GM12891 (cell line): ENCODE results near the gene GATAD2A. TPM values are rescaled to one million over a fixed set of nuclear protein-coding genes. Genes with fewer than 3 reads are reported as not detected.

ENCODE experiments used
- DNase-seq: peaks from one replicate; pipeline ENCODE4 v3.0.0; 2011; ENCODE audit warnings: low spot score; ENCODE audit not compliant: insufficient read length
- FAIRE-seq: peaks from 2 replicates; lab custom pipeline; 2011; peaks lifted over from hg19 to GRCh38; lab: Jason Lieb, UNC
- PAX5 ChIP-seq: IDR thresholded peaks from 2 replicates; pipeline ENCODE4 v1.6.1; 2011; ENCODE audit warnings: low read length, moderate library complexity, mild to moderate bottlenecking; ENCODE audit not compliant: insufficient read depth, severe bottlenecking
- POLR2A ChIP-seq: IDR thresholded peaks from 2 replicates; pipeline ENCODE4 v1.6.1; 2011; ENCODE audit warnings: low read depth, low read length, control low read depth
- POLR2AphosphoS5 ChIP-seq: IDR thresholded peaks from 2 replicates; pipeline ENCODE4 v1.6.1; 2011; ENCODE audit warnings: low read depth, low read length, control low read depth
- POU2F2 ChIP-seq: IDR thresholded peaks from 2 replicates; pipeline ENCODE4 v1.6.1; 2011; ENCODE audit warnings: low read depth, mild to moderate bottlenecking, control low read depth, low read length, moderate library complexity
- SPI1 ChIP-seq: IDR thresholded peaks from 2 replicates; pipeline ENCODE4 v1.6.1; 2011; ENCODE audit warnings: low read depth, low read length, control low read depth
- TAF1 ChIP-seq: IDR thresholded peaks from 2 replicates; pipeline ENCODE4 v1.6.1; 2011; ENCODE audit warnings: low read depth, low read length, control low read depth
- polyA plus RNA-seq: library from polyadenylated mRNA; unstranded; fragments of >200 nt; gene quantifications from one replicate; pipeline ENCODE4 v1.2.1, GENCODE V29; 2012; ENCODE audit warnings: low read depth, missing spikeins, inconsistent platforms; ENCODE audit not compliant: missing spikeins

Gene GATAD2A
- 24.8 TPM for polyA plus RNA-seq

DNA sequence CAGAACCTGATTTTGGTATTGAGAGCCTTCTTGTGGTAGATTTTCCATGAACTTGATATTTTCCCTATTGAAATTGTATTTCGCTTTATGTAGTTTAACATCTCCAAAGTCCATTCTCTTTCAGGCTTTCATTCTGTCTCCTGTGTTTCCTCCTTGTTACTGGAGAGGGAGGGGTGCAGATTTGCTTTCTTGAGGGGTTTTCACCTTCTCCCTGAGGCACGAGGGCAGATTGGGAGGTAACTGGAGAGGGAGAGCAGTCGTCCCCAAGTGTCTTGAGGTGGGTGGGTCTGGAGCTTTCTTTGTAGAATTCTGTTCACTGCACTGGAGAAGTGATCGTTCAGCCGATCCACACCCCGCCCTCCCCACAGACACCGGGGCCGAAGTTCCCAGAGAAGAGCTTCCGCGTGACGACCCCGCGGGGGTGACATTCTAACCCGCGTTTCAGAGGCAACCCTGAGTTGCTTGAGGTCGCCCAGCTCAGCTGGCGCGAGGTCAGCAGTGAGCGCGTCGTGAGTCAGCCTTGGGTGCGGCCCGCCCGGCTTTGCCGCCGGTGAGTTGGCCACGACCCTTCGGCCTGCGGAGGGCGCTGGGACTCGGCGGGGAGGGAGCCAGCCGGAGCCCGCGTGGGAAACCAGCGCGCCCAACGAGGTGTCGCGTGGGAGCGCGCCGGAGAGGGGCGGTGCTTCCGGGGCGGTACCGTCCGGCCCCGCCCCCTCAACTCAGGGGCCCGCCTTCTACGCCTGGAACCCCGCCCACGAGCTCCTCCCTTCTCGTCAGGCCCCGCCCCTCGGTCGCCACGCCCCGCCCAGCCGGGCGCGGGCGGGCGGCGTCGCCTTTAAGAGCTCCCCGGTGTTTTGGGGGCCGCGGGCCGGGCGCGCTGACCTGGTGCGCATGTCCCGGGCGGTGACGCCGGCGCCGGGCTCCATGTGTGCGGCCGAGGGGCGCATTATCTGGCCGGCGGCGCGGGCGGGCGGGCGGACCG lies at the start of gene GATAD2A:
GATAD2A (plus strand) TSS at position 797 of the 982 bp plus-strand sequence. CDS start 59,671 bp downstream, outside the sequence.
- TF ChIP-seq PAX5 (peak; percentile 11), SPI1 (no peak), TAF1 (no peak), POLR2A (no peak; the same call in 1 of the 2 replicates), POLR2AphosphoS5 (no peak), POU2F2 (no peak)
- FAIRE-seq (peak; percentile 94), DNase-seq (peak; percentile 74)

DNA sequence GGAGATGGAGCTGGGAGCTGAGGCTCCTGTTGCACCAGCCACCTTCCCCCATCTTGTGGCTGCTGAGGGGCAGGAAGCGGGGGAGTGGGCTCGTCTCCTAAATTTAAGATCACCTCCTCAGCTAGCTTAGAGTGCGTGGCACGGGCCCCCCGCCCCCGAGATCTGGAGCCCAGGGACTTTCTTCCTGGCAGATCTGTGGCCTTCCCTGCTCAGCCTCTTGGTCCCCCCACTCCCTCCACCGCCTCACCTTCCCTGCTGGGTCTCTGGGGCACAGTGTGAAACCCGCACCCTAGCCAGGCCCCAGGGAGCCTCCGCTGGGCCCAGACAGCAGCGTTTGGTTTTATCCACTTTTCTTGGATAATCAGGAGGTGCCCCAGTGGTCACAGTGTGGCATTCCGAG lies 49.0 kb upstream of the GATAD2A start:
- FAIRE-seq (no peak), DNase-seq (no peak)
- no peak for TF ChIP-seq POLR2A
- no peak for TF ChIP-seq SPI1
- TF ChIP-seq PAX5, result no peak
- no peak for TF ChIP-seq POLR2AphosphoS5
- TF ChIP-seq TAF1, result no peak
- TF ChIP-seq POU2F2, result no peak

DNA sequence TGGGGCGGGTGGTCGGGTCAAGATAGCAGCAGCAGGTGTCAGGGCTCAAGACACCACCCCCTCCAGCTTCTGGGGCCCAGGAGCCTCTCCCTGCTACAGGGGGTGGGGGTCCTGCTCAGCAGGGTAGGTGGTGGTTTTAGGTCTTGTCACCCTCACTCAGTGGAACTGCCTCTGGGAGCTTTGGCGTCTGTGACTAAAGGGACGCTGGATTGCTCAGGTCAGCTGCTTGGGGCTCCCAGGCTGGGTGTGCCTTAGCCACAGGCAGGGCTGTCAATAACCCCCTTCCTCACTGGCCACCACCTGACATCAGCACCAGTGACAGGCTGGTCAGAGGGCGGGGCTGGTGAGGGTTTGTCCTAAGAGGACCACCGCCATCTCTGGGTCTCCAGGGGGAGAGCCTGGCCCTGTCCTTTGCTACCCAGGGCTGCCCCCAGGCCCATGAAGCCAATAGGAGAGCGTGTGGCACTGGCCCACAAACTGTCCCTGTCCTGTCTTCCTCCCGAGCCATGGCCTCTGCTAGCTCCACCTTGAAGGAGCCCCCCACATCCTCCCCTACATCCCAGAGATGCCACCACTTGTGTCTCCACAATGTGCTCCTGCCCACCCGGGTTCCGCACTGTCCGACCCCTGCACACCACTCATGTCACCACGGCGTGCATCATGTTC lies 48.4 kb upstream of the GATAD2A start:
- FAIRE-seq, result no peak
- DNase-seq, result no peak
- TF ChIP-seq POU2F2, result no peak
- no peak for TF ChIP-seq TAF1
- no peak for TF ChIP-seq SPI1
- no peak for TF ChIP-seq POLR2AphosphoS5
- TF ChIP-seq POLR2A, result no peak
- no peak for TF ChIP-seq PAX5

GRCh38 chr19:19361075-19361594 lies 44.3 kb upstream of the GATAD2A start:
- DNase-seq (peak; percentile 51), FAIRE-seq (peak; percentile 84)
- no peak for TF ChIP-seq TAF1

DNA sequence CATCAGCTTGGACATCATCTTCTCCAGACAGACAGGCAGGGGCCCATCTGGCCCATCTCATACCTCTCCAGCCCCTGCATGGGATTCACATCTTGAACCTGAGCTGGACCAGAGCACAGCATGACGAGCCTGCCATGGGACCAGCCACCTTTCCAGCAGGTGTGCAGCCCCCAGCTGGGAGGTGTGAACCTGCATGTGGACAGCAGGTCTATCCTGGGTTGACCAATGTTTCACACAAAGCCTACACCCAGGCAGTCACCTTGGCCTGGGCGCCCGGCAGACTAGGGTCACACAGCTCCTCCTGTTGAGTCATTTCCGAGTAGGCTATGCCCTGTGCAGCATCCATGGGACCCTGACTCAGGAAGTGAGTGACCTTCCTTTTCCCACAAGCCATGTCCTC lies 43.4 kb upstream of the GATAD2A start:
- TF ChIP-seq TAF1 (no peak), POLR2A (no peak), PAX5 (no peak), POU2F2 (no peak), POLR2AphosphoS5 (no peak), SPI1 (no peak)
- FAIRE-seq (no peak), DNase-seq (no peak)

- FAIRE-seq (peak; percentile 97), DNase-seq (no peak)
- no peak for TF ChIP-seq PAX5
- TF ChIP-seq POLR2A, result no peak
- no peak for TF ChIP-seq SPI1
- TF ChIP-seq TAF1, result no peak
- TF ChIP-seq POLR2AphosphoS5, result no peak
- TF ChIP-seq POU2F2, result no peak
These were observed 38.8 kb upstream of the GATAD2A start for GRCh38 chr19:19366434-19367396.

GRCh38 chr19:19368087-19368486 lies 37.4 kb upstream of the GATAD2A start:
- DNase-seq, result no peak
- TF ChIP-seq POLR2A, result no peak
- no peak for TF ChIP-seq PAX5
- no peak for TF ChIP-seq TAF1
- TF ChIP-seq POU2F2, result no peak
- no peak for TF ChIP-seq POLR2AphosphoS5
- TF ChIP-seq SPI1, result no peak
- FAIRE-seq, result no peak

- TF ChIP-seq POU2F2, result no peak
- TF ChIP-seq POLR2A, result no peak
- no peak for TF ChIP-seq SPI1
- DNase-seq, result no peak
- no peak for FAIRE-seq
These were observed 34.4 kb upstream of the GATAD2A start for GRCh38 chr19:19371059-19371458.

DNA sequence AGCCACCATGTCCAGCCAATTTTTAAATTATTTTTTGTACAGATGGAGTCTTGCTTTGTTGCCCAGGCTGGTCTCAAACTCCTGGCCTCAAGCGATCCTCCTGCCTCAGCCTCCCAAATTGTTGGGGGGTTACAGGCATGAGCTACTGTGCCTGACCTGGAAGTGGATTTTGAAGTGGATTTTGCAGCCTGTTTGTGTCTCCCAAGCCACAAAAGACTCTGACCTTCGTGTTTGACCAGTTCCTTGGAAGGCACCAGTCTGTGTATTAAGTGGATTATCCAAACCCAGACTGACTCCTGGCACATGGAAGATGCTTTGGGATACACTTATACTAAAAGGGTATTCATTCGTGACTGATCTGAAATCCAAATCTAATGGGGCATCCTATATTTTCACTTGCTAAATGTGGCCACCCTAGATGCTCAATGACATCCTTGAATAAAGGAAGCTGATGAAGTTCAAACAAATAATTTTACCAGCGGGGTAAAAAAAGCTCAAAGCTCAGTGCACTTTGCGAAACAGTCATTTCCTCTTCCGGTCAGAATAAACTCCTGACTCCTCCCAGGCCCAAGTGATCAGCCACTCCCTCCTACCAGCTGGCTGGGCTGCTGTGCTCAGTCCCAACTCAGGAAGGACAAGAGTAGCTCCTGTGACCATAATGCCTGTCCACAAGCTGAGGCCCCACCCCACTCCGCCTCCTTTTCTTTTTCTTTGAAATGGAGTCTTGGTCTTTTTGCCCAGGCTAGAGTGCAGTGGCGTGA lies 32.6 kb upstream of the GATAD2A start:
- TF ChIP-seq TAF1, result peak; percentile 31; the same call in 1 of the 2 replicates
- peak; percentile 55; the same call in 1 of the 2 replicates for TF ChIP-seq POLR2A
- TF ChIP-seq POLR2AphosphoS5, result 0 out of 2 replicates have a peak, but pooled peaks have one; percentile 38
- no peak for TF ChIP-seq PAX5
- TF ChIP-seq POU2F2, result no peak
- TF ChIP-seq SPI1, result peak; percentile 45; the same call in 1 of the 2 replicates
- FAIRE-seq (peak; percentile 91), DNase-seq (no peak)
